AG04449 (cell line): ENCODE data around the gene FBXO47.
"Not testable (repeated sequence)": the region's sequence is repeated elsewhere in the genome, so short reads cannot be mapped to it uniquely, and the experiment has no call there.

ENCODE experiments used
- CTCF ChIA-PET: fragments of 350-600 bp; formaldehyde crosslinking; extraction: SDS; loops from one replicate; lab custom pipeline; 2021; ENCODE audit warnings: antibody characterized with exemption; lab: Yijun Ruan, JAX
- POLR2A ChIA-PET: fragments of 400-600, 350-600 bp; formaldehyde crosslinking; extraction: SDS; loops from one replicate; lab custom pipeline; 2020; ENCODE audit warnings: antibody characterized with exemption, inconsistent platforms; lab: Yijun Ruan, JAX
- DNase-seq: peaks from one replicate; pipeline ENCODE4 v3.0.0-alpha.2; 2010; ENCODE audit warnings: low read depth, low spot score
- H3K4me3 ChIP-seq: 2 replicates; pipeline ENCODE4 v1.5.1; 2011; ENCODE audit warnings: low read depth, mild to moderate bottlenecking, control low read depth, low read length
- CTCF ChIP-seq: IDR thresholded peaks from one replicate; pipeline ENCODE4 v1.5.1; 2011; ENCODE audit warnings: mild to moderate bottlenecking, moderate library complexity, low read length, control low read depth, inconsistent platforms; ENCODE audit not compliant: insufficient read depth; ENCODE audit errors: missing control alignments

The FBXO47 gene

GRCh38 chr17:38969281-38969680 is 2.1 kb upstream of the FBXO47 start:
- H3K4me3 ChIP-seq, result no peak overlapping the region
- POLR2A ChIA-PET, result interaction anchor here (0.7 kb wide), 1 partner anchor 11 kb away, joined by 4 read pairs; no protein-coding TSS in a partner anchor
- TF ChIP-seq CTCF, result no peak
- no peak for DNase-seq
- CTCF ChIA-PET, result interaction anchor here (3.9 kb wide), 1 partner anchor 15 kb away, joined by 18 read pairs; no protein-coding TSS in a partner anchor

- TF ChIP-seq CTCF, result no peak
- ChIA-PET POLR2A (no interaction called here), CTCF (interaction anchor here (1.1 to 1.9 kb wide), 2 partner anchors 204 to 213 kb away, joined by 3 to 4 read pairs; no protein-coding TSS in a partner anchor)
- no peak overlapping the region for H3K4me3 ChIP-seq
- DNase-seq, result no peak
Measured at GRCh38 chr17:38961413-38961812, 5.8 kb downstream of the FBXO47 start.

GRCh38 chr17:38960402-38960801 is 6.8 kb downstream of the FBXO47 start:
- no peak for TF ChIP-seq CTCF
- no peak overlapping the region for H3K4me3 ChIP-seq
- CTCF ChIA-PET, result interaction anchor here (1.1 to 1.9 kb wide), 2 partner anchors 205 to 214 kb away, joined by 3 to 4 read pairs; no protein-coding TSS in a partner anchor
- POLR2A ChIA-PET, result no interaction called here
- no peak for DNase-seq

GRCh38 chr17:38959508-38959907 is 7.7 kb downstream of the FBXO47 start:
- H3K4me3 ChIP-seq, result no peak overlapping the region
- ChIA-PET POLR2A (no interaction called here), CTCF (no interaction called here)
- no peak for TF ChIP-seq CTCF
- no peak for DNase-seq

GRCh38 chr17:38958756-38959155 is 8.4 kb downstream of the FBXO47 start:
- TF ChIP-seq CTCF, result no peak
- DNase-seq, result no peak
- POLR2A ChIA-PET, result interaction anchor here (0.6 to 1.7 kb wide), 9 partner anchors 8 to 206 kb away, joined by 3 to 6 read pairs (median 3); partner anchors contain the start of gene LASP1
- no peak overlapping the region for H3K4me3 ChIP-seq
- CTCF ChIA-PET, result interaction anchor here (0.8 to 1.1 kb wide), 2 partner anchors 20 to 194 kb away, joined by 3 to 5 read pairs; no protein-coding TSS in a partner anchor

GRCh38 chr17:38958326-38958725 is 8.9 kb downstream of the FBXO47 start:
- no peak for TF ChIP-seq CTCF
- no peak overlapping the region for H3K4me3 ChIP-seq
- ChIA-PET CTCF (interaction anchor here (0.8 to 1.3 kb wide), 3 partner anchors 20 to 195 kb away, joined by 3 to 5 read pairs (median 4); no protein-coding TSS in a partner anchor), POLR2A (interaction anchor here (0.6 to 1.7 kb wide), 8 partner anchors 8 to 190 kb away, joined by 3 to 6 read pairs (median 3); partner anchors contain the start of gene LASP1)
- DNase-seq, result no peak

GRCh38 chr17:38953800-38954199 is 13.4 kb downstream of the FBXO47 start:
- H3K4me3 ChIP-seq, CTCF ChIA-PET, DNase-seq, POLR2A ChIA-PET: not testable (repeated sequence)
